Bladder microvascular endothelial cell (primary cell): Measurements from ENCODE around the gene KCNK5. TPM values are rescaled to one million over a fixed set of nuclear protein-coding genes. Genes with fewer than 3 reads are reported as not detected.

Source experiments
- total RNA-seq: library from RNA; depleted of rRNA; stranded (reverse); fragments of >200 nt; gene quantifications from 2 replicates; pipeline ENCODE4 v1.2.3, GENCODE V29; 2014

The KCNK5 gene
- not detected in 2 replicates for total RNA-seq

GRCh38 chr6:39228992-39229767, at the start of gene KCNK5:
Gene KCNK5 (minus strand): TSS chr6:39229475. CDS start chr6:39229111, 364 bp downstream.

Other genes with a start within 250 kb of the KCNK5 start
- gene GLP1R, start 180.7 kb downstream of the KCNK5 start, total RNA-seq: not detected in 2 replicates
- gene SAYSD1, start 114.3 kb downstream of the KCNK5 start, total RNA-seq: 7.3 and 9.1 TPM in 2 replicates
- gene KCNK17, start 84.9 kb upstream of the KCNK5 start, total RNA-seq: not detected in 2 replicates
- gene KCNK16, start 93.2 kb upstream of the KCNK5 start, total RNA-seq: not detected in 2 replicates